GM21423 (cell line): ENCODE data around the gene SULT4A1.

Experiments used
- ATAC-seq: cut with Tn5 transposase; IDR thresholded peaks from one replicate; pipeline ENCODE4 v1.9.1; 2021; ENCODE audit warnings: mild to moderate bottlenecking, moderate library complexity; ENCODE audit not compliant: unreplicated experiment

The SULT4A1 gene

GRCh38 chr22:43846966-43847365 is 15.3 kb downstream of the SULT4A1 start:
- ATAC-seq, result no peak

- ATAC-seq, result no peak
These were observed 16.3 kb downstream of the SULT4A1 start for GRCh38 chr22:43845981-43846380.

GRCh38 chr22:43844560-43845545 is 17.5 kb downstream of the SULT4A1 start:
- ATAC-seq, result no peak

- no peak for ATAC-seq
These were observed 18.4 kb downstream of the SULT4A1 start for GRCh38 chr22:43843783-43844530.

- no peak for ATAC-seq
These were observed 20.6 kb downstream of the SULT4A1 start for GRCh38 chr22:43841742-43842141.

GRCh38 chr22:43840851-43841250 is 21.5 kb downstream of the SULT4A1 start:
- no peak for ATAC-seq

- ATAC-seq, result no peak
These were observed 21.9 kb downstream of the SULT4A1 start for GRCh38 chr22:43840431-43840830.

- ATAC-seq, result no peak
These were observed 22.5 kb downstream of the SULT4A1 start for GRCh38 chr22:43839781-43840180.

- ATAC-seq, result no peak
These were observed 23.6 kb downstream of the SULT4A1 start for GRCh38 chr22:43838571-43839307.

- no peak for ATAC-seq
These were observed 24.2 kb downstream of the SULT4A1 start for GRCh38 chr22:43838161-43838560.

- ATAC-seq, result no peak
These were observed 24.6 kb downstream of the SULT4A1 start for GRCh38 chr22:43837666-43838065.

- no peak for ATAC-seq
These were observed 26.6 kb downstream of the SULT4A1 start for GRCh38 chr22:43835736-43836135.

- no peak for ATAC-seq
These were observed 27.1 kb downstream of the SULT4A1 start for GRCh38 chr22:43835166-43835565.

GRCh38 chr22:43833286-43834240 is 28.8 kb downstream of the SULT4A1 start:
- ATAC-seq, result no peak

- no peak for ATAC-seq
These were observed 29.7 kb downstream of the SULT4A1 start for GRCh38 chr22:43832393-43833265.

GRCh38 chr22:43831561-43832392 is 30.5 kb downstream of the SULT4A1 start:
- ATAC-seq, result no peak

GRCh38 chr22:43830931-43831560 is 31.3 kb downstream of the SULT4A1 start:
- ATAC-seq, result no peak
